GM18907 (cell line): ENCODE results near the gene UAP1.
"Not testable (repeated sequence)": the region's sequence is repeated elsewhere in the genome, so short reads cannot be mapped to it uniquely, and the experiment has no call there.

ENCODE experiments used
- ATAC-seq: cut with Tn5 transposase; IDR thresholded peaks from one replicate; pipeline ENCODE4 v1.9.1; 2021; ENCODE audit warnings: mild to moderate bottlenecking, moderate library complexity; ENCODE audit not compliant: unreplicated experiment

The UAP1 gene

DNA sequence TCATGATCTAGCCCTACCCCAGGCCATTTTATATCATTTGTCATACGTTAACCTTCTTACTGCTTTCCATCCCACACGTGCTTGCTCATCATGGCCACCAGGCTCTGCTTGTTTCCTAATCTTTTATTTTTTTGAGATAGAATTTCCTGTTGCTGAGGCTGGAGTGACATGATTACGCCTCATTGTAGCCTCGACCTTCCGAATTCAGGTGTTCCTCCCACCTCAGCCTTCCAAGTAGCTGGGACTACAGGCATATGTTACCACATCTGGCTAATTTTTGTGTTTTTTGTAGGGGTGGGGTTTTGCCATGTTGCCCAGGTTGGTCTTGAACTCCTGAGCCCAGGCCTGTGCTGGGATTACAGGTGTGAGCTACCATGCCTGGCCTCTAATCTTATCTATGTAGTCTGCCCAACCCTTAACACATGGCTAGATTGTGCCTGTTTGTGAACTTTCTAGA is 3.3 kb downstream of the UAP1 start:
- ATAC-seq, result no peak

DNA sequence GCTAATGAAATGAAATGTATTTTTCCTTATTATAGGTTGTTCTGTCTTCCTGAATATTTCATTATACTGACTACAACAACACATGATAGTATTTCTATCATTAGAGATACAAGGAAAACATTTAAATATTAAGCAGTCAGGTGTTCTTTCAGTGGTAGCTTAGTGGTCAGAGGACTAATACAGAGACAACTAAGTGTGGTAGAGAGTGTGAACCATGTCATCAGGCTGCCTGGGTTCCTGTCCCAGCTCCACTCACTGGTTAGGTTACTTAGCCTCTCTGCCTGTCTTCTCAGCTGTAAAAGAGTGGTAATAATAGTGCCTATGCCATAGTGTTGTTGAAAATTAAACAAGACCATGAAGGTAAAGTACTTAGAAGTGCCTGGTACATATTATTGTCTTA is 3.9 kb downstream of the UAP1 start:
- ATAC-seq, result no peak

DNA sequence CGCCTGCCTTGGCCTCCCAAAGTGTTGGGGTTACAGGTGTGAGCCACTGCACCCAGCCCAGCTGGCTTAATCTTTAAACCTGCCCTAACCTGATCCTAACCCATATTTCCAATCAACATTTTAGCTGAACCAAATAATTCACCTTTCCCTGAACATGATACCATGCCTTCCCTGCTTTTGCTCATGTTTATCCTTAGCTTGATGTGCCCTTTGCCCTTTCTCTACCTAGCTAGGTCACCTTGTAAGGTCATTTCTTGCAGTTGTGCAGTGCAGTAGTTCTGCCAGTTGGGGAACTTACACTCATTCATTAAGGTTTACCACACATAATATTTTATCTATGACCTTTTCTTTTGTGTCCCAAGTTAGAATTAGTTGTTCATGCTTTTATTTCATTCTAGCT is 5.3 kb downstream of the UAP1 start:
- ATAC-seq, result no peak

DNA sequence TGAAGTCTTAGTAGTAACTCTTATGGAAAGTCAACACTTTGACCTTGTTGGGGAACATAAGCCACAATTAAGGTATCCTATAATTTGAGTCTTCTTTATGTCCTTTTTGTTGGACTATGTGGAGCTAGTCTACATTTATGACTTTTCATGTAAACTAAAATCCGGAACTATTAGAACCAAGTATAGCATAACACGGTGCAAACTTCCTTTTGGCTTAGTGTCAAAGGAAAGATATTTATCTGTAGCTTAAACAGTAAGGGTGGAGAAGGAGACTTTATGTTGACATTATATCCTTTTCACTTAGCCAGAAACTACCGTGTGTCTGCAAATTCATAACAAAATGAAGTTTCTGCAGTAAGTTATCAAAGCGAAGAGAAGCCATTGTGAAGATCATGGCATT is 7.3 kb downstream of the UAP1 start:
- ATAC-seq, result no peak

DNA sequence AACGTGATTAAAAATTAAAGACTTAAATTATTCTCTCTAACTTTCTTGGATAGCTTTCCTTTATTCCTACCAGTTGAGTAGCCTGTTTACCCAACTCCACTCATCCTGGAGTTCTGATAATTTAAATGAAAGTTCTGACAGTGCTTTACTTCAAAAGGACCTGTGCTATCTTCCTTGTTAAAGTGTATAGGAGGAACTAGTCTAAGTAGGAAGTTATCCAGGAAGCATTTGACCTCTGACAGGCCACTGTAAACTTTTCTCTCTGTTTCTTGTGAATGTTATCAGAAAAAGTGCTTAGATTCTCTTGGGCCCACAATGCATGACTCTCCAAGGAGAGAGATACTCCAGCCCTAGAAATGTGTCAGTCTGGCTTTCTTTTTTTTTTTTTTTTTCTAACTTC is 9.2 kb downstream of the UAP1 start:
- no peak for ATAC-seq

DNA sequence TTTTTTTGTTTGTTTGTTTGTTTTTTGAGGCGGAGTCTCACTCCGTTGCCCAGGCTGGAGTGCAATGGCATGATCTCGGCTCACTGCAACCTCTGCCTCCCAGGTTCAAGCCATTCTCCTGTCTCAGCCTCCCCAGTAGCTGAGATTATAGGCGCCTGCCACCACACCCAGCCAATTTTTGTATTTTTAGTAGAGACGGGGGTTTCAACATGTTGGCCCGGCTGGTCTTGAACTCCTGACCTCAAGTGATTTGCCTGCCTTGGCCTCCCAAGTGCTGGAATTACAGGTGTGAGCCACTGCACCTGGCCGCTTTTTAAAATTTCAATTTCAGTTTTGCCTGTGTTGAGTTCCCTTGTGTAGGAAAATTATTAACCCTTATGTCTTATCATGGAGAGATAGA is 9.6 kb downstream of the UAP1 start:
- not testable (repeated sequence) for ATAC-seq

DNA sequence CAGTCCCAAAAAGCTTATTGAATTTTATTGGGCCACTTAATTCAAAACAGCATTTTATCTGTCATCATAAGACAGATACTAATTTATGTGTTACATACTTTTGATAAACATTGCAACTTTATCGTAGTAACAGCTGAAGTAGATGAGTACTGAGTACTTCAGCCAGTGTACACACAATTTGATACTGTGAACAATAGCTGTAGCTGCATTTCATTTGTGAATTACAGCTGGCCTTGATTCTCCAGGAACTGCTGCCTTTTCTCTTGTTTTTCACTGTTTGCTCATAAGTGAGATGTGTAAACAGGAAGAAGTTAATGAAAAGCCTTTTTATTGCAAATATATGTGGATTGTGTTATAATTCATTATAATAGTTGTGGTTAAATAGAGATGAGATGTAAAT is 10.2 kb downstream of the UAP1 start:
- ATAC-seq, result no peak

DNA sequence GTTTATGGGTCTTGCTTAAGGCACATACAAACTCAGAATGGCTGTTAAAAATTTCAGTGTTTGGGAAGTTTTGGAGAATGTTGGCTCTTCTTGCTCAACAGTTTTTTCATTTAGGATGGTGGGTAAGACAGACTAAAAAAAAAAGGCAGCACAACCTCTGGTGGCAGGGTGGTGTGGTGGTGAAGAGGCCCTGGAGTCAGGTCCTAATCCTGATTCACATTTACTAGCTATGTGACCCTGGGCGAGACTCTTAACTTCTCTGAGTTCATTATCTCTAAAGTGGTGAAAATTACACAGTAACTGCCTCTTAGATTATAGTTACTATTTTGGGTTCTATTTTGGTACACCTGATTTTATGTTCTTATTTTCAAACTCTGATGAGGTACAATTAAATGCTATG is 11.6 kb downstream of the UAP1 start:
- ATAC-seq, result no peak

DNA sequence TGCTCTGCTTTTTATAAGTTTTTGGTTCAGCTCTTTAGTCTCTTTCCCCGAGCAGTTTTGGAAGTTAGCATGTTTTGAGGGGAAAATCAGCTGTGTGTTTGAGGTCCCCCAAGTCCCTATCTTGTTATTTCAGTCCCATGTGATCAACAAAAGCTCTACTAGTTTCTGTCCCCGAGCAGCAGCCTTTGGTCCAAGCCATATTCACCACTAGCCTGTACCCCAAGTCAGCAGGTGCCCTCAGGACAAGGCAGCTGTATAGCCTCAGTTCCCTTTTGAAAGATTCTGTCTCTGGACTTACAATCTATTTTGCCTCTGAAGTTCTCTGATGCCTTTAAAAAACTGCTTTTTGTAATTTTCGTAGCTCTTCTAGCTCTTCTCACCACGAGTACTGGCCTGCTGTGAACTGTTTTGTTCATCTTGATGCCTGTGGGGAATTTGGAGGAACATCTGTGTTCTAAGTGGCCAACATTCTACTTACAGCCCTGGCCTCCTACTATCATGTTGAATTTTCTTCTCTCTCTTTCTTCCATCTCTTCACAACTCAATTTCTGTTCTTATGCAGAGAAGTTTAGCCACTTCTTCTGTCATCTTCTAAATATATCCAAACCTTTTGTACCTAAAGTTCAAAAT is 16.7 kb downstream of the UAP1 start:
- ATAC-seq, result no peak

DNA sequence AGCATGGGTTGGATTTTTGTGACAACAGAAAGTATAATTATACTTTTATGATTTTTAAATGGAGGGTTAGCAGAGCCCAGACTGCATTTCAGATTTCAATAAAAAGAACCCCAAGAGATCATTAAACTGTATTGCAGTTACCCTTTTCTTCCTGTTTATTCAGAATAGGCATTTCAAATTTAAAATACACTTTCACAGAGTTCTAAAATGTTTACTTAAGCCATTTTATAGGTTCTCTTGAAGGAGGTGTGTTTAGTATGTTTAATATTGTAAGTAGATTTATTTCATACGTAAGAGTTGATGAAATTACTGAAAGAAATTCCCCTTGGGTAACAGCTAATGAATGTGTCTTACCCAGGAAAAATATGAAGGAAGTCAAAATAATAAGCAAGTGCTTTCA is 17.4 kb downstream of the UAP1 start:
- ATAC-seq, result no peak

DNA sequence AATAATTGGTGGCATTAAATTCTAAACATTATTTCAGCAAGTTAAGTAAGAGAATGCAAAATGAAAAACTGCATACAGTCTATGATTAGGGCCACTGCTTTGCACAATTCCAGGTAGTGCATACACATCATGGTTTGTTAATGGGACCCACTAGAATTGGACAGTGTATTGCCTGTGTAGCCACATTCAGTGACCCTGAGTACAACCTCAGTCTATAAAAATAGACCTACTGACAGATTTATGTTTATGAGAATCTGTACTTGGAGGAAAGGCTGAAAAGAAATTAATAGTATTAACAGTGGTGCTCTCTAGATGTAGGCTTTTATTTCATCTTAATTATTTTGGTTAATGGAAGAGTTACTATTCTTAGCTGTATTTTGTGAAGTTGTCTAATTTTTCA is 18.8 kb downstream of the UAP1 start:
- ATAC-seq, result no peak

DNA sequence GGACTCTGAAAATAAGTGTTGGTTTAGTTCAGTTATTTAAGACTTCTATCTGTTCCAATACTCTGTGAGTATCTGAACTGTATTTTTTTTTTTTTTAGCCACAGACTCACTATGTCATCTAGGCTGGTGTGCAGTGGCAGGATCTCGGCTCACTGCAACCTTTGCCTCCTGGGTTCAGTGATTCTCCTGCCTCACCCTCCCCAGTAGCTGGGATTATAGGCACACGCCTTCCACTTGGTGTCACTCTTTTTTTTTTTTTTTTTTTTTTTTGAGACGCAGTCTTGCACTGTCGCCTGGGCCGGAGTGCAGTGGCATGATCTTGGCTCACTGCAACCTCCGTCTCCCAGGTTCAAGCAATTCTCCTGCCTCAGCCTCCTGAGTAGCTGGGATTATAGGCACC is 21.4 kb downstream of the UAP1 start:
- ATAC-seq, result not testable (repeated sequence)

DNA sequence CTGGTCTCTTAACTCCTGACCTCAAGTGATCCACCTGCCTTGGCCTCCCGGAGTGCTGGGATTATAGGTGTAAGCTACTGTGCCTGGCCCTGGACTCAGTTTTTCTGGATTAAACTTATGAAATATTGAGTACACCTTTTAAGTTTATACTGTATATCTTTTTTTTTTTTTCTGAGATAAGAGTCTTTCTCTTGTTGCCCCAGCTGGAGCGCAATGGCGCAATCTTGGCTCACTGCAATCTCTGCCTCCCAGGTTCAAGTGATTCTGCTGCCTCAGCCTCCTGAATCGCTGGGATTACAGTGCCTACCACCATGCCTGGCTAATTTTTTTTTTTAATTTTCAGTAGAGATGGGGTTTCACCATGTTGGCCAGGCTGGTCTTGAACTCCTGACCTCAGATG is 23.6 kb downstream of the UAP1 start:
- not testable (repeated sequence) for ATAC-seq

DNA sequence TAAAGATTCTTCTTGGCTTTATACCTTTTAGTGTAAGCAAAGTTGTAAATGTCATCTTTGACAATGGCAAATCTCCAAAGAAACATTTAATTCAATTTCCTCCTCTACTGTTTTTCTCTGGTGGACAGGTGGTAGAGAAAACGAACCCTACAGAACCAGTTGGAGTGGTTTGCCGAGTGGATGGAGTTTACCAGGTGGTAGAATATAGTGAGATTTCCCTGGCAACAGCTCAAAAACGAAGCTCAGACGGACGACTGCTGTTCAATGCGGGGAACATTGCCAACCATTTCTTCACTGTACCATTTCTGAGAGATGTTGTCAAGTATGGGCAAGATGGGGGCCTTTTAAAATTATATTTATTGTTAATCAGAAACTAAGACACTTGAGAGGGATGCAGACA is 25.8 kb downstream of the UAP1 start:
- no peak for ATAC-seq

DNA sequence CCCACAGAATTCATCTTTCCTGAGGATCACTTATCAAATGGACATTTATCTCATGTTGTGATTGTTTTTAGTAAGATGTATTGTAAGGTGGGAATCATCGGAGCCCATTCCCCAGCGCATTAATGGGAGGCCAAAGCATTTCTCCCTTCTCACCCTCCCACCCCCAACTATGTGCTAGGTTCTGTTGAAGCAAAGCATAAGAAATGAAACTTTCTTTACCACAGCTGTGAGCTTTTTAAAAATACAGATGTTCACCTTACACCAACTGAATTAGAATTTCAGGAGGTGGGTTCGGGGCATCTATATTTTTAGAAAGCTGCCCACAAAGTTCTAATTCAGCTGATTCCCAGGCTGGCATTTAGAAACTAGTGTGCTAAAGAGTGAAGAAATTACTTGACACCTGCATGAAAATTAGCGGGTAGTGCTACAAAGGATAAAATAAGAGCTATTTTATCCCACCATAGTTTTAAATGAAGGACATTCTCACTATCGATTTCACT is 26.3 kb downstream of the UAP1 start:
- ATAC-seq, result no peak

DNA sequence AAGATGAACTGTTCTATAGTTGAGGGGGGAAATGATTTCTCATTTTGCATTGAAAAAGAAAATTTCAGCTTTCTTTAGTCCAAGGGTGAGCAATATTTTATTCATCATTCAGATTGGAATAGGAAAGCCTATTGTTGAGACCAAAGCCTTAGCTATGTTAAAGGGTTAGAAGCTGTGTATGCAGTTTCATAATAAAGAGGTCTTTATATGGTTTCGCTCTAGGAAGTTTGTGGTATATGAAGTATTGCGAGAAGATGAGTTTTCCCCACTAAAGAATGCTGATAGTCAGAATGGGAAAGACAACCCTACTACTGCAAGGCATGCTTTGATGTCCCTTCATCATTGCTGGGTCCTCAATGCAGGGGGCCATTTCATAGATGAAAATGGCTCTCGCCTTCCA is 28.6 kb downstream of the UAP1 start:
- no peak for ATAC-seq

DNA sequence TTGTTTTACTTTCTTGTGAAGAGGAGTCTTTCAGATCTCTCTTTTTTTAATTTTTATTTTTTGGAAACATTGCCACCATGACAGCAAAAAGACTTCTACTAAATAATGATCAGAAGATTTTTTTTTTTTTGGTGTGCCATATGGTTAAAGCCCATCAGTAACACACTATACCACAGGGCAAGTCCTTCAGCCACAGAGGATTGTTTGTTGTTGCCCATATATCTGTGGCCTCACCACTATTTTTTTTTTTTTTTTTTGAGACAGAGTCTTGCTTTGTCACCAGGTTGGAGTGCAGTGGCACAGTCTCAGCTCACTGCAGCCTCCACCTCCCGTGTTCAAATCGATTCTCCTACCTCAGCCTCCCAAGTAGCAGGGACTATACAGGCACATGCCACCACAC is 29.2 kb downstream of the UAP1 start:
- ATAC-seq, result no peak

DNA sequence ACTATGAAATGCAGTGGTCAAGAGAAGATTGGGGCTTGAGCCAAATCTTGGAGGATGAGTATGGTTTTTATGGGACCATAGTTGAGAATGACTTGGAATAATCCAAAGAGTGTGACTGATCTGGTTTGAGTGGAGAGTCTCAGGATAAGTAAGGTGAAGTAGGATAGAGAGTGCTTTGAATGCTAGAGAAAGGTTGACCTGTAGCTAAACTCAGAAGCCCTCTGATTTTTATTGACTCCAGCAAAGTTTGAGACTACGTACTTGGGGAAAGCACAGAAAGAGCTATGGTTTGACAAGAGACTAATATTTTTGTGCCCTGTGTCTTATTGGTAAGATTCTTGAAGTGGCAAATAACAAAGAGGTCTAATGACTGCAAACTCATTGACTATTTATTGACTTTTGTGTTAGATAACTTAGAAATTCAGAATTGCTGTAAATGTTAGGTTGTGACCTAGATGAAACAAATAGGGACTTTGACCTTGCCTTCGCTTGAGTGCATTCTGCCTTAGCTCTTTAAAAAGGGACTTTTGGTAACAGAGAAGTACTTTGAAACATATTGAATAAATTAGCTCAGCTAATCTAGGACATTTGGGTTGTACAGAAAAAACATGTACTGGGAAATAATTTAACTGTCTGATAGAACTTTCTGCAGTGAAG is 35.1 kb downstream of the UAP1 start:
- no peak for ATAC-seq

DNA sequence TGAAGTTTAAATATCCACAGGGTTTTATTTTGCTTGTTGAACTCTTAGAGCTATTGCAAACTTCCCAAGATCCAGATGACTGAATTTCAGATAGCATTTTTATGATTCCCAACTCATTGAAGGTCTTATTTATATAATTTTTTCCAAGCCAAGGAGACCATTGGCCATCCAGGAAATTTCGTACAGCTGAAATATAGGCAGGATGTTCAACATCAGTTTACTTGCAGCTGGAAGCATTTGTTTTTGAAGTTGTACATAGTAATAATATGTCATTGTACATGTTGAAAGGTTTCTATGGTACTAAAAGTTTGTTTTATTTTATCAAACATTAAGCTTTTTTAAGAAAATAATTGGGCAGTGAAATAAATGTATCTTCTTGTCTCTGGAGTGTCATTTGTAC is 37.9 kb downstream of the UAP1 start:
- ATAC-seq, result no peak

DNA sequence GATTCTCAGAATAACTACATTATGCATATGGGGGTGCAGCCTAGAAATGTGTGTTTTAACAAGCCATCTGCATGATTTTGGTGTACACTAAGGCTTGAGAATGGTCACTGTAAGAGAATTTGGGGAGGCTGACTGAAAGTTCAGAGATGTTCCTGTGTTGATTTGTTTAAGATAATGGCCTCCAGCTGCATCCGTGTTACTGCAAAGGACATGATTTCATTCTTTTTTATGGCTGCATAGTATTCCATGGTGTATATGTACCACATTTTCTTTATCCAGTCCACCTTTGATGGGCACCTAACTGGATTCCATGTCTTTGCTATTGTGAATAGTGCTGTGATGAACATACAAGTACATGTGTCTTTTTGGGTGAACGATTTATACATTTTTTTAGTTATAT is 41.6 kb downstream of the UAP1 start:
- not testable (repeated sequence) for ATAC-seq

DNA sequence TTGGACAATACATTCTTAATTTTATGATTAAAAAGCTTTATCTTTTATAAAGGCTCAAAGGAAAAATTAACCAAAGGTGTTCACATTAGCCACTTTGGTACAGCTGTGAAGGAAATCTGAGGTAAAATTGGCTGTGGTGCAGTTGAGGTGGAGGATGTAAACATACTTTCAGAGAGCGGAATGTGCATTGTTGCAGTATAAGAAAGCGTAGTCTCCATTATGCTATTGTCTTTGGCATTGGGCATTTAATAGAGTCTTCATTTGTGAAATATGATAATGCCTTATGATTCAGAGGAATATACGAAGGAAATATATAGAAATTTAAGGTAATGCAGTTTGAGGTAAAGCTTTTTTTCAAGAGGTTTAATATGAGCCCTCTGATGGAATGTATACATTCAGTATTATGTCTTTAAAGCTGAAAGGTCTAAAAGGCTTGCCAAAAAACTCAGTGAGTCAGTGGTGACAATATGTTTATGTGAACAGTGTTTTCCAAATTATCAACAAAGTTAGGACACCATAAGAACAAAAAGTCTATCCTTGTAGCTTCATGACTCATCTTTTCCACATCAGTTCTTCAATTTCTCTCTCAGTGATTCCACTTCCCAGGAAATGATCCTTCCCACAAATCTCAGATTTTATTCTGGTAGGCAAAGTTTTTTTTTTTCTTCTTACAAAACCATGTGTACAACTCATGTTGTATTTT is 43.9 kb downstream of the UAP1 start:
- ATAC-seq, result no peak

DNA sequence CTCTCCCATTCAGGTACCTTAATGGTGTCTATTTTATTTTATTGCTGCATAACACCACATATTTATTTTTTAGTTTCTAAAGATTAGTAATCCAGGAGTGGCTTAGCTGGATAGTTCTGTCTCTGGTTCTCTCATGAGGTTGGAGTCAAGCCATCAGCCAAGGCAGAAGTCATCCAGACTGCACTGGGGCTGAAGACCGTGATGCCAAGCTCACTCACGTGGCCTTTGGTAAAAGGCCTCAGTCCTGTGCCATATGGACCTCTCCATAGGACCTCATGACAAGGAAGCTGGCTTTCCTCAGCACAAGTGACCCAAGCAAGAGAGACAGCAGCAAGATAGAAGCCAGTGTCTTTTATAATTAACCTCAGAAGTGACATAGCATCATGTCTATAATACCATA is 47.8 kb downstream of the UAP1 start:
- ATAC-seq, result no peak
